ENCODE results near the gene NOL12. TPM values are rescaled to one million over a fixed set of nuclear protein-coding genes. Genes with fewer than 3 reads are reported as not detected.

NOL12 gene
- total and polyA plus RNA-seq, 8 donors, result 6.0 to 25.6 (median 10.3) TPM

DNA sequence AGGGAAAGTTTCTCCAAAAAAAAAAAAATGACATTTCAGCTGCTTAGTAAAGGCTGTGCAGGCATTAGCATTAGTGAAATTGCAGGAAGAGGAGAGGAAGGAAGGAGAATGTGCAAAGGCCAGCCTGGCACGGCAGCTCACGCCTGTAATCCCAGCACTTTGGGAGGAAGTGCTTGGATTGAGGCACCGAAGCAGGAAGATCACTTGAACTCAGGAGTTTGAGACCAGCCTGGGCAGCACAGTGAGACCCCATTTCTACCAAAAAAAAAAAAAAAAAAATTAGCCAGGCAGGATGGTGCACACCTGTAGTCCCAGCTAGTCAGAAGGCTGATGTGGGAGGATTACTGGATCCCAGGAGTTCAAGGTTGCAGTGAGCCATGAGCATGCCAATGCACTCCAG lies 18.5 kb downstream of the NOL12 start:
- no peak overlapping the region for H3K27ac ChIP-seq
- H3K4me3 ChIP-seq, result no peak overlapping the region
- TF ChIP-seq, protein P1, sequence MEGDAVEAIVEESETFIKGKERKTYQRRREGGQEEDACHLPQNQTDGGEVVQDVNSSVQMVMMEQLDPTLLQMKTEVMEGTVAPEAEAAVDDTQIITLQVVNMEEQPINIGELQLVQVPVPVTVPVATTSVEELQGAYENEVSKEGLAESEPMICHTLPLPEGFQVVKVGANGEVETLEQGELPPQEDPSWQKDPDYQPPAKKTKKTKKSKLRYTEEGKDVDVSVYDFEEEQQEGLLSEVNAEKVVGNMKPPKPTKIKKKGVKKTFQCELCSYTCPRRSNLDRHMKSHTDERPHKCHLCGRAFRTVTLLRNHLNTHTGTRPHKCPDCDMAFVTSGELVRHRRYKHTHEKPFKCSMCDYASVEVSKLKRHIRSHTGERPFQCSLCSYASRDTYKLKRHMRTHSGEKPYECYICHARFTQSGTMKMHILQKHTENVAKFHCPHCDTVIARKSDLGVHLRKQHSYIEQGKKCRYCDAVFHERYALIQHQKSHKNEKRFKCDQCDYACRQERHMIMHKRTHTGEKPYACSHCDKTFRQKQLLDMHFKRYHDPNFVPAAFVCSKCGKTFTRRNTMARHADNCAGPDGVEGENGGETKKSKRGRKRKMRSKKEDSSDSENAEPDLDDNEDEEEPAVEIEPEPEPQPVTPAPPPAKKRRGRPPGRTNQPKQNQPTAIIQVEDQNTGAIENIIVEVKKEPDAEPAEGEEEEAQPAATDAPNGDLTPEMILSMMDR (IDR thresholded peaks at IDR 0.05), result no peak
- FAIRE-seq (no peak), ATAC-seq (no peak), DNase-seq (no peak)
- no peaks in the 10 kb centered on the region for H3K36me3 ChIP-seq
- H3K9me3 ChIP-seq, result no peaks in the 10 kb centered on the region
- intact Hi-C loops (cut with DNase I), result no loop called here
- H3K27me3 ChIP-seq, result no peaks in the 10 kb centered on the region
- no peaks in the 10 kb centered on the region for H3K4me1 ChIP-seq
- 81 to 85% methylated on average over 3 of the region's 3 CpGs for WGBS, 2 donors

DNA sequence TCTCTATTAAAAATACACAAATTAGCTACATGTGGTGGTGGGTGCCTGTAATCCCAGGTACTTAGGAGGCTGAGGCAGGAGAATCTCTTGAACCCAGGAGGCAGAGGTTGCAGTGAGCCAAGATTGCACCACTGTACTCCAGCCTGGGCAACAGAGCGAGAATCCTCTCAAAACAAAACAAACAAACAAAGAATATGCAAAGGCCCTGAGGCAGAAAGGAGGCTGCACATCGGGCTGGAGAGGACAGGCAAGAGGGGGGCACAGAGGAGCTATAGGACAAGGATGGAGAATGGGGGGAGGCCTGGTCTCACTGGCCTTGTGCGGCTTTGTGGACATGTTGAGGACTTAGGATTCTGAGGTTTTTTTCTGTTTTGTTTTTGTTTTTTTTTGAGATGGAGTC lies 19.1 kb downstream of the NOL12 start:
- no peak for FAIRE-seq
- Histone ChIP-seq H3K27me3 (no peaks in the 10 kb centered on the region), H3K4me3 (no peak overlapping the region), H3K4me1 (no peaks in the 10 kb centered on the region), H3K36me3 (no peaks in the 10 kb centered on the region), H3K9me3 (no peaks in the 10 kb centered on the region), H3K27ac (no peak overlapping the region)
- TF ChIP-seq, protein P1 (IDR thresholded peaks at IDR 0.05), result no peak
- WGBS, 2 donors, result 93 to 95% methylated on average over 3 of the region's 3 CpGs
- intact Hi-C loops (cut with DNase I), result no loop called here
- no peak for ATAC-seq
- DNase-seq, result no peak

DNA sequence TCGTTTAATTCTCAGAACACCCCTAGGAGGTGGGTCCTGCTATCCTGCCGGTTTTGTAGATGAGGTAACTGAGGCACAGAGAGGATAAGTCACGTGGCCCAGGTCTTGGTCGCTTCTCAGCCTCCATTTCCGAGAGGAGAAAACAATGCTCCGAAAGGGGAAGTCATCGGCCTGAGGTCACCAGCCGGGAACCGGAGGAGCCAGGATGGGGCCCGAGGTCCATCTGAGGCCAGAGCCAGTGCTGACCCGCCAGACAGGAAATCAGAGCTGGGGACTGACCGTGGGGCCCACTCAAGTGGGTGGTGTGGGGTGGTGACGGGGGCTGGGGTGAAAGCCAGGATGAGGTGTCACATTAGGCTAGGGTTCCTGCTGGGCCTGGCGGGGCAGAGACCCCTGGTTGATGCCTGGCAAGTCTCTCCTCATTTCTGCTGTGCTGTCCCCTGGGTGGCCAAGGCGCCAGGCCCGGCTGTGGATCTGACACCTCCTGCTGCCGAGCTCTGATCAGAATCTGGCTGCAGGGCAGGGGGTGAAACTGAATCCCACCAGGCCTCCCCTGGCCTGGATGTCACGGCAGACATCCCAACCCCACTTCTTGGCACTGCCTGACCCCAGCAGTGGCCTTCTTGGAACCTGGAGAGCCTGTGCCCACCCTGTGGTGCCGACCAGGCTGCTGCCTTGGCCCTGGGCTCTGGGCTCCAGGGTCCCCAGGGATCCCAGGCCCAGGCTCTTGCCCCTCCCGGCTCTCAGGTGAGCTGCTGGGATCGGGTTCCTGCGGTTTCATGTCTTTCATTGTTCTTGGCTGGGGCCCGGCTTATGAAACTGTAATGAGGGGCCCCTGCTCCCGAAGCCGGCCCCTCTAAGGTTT lies 22.7 kb downstream of the NOL12 start:
- no peak for DNase-seq
- no peak overlapping the region for H3K4me3 ChIP-seq
- WGBS, 2 donors, result 90 to 91% methylated on average over 24 to 25 of the region's 25 CpGs
- TF ChIP-seq, protein P1 (IDR thresholded peaks at IDR 0.05), result no peak
- no peaks in the 10 kb centered on the region for H3K4me1 ChIP-seq
- peak in 2 of 4 donors; percentile 65 to 66 for ATAC-seq
- no peak for FAIRE-seq
- H3K27ac ChIP-seq, result no peak overlapping the region
- H3K9me3 ChIP-seq, result no peaks in the 10 kb centered on the region
- H3K27me3 ChIP-seq, result no peaks in the 10 kb centered on the region
- intact Hi-C loops (cut with DNase I), result no loop called here
- H3K36me3 ChIP-seq, result no peaks in the 10 kb centered on the region

DNA sequence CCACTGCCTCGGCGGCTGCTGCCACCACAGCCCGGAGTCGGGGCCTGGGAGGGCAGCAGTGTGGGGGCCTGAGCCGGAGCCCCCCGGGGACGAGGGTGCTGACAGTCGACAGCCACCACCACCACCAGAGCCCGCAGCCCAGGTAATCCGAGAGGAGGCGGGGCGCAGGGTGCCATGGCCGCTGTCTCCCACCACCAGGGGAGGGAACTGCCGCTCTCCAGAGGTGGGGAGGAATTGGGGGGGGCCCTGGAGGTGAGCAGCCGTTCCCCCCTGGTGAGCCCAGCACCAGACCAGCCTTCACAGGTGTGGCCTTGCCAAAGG lies 23.3 kb downstream of the NOL12 start:
- Histone ChIP-seq H3K4me3 (no peak overlapping the region), H3K27me3 (no peaks in the 10 kb centered on the region), H3K4me1 (no peaks in the 10 kb centered on the region), H3K27ac (no peak overlapping the region), H3K9me3 (no peaks in the 10 kb centered on the region), H3K36me3 (no peaks in the 10 kb centered on the region)
- 93 to 95% methylated on average over 14 to 15 of the region's 15 CpGs for WGBS, 2 donors
- FAIRE-seq (no peak), DNase-seq (no peak), ATAC-seq (no peak)
- TF ChIP-seq, protein P1 (IDR thresholded peaks at IDR 0.05), result no peak
- intact Hi-C loops (cut with DNase I), result no loop called here

DNA sequence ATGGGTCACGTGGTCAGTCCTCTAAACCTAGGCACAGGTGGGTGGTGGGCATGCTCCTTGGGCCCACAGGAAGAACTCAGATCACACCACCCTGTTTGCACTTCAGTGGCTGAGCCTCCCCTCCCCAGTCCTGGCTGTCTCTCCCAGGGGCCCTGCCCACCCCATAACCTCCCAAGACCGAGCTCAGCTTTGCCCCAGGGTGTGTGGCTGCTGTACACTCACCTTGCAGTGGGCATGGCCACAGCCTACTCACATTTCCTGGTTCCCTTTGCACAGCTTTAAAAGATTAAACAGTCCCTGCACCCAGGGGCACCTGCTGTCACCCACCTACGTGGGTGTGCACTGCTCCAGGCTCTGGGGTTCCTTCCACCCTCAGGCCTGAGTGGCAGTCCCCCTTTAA lies 24.5 kb downstream of the NOL12 start:
- FAIRE-seq (no peak), DNase-seq (no peak), ATAC-seq (no peak)
- intact Hi-C loops (cut with DNase I), result no loop called here
- no peak overlapping the region for H3K27ac ChIP-seq
- H3K4me3 ChIP-seq, result no peak overlapping the region
- H3K27me3 ChIP-seq, result no peaks in the 10 kb centered on the region
- no peaks in the 10 kb centered on the region for H3K9me3 ChIP-seq
- 86 to 88% methylated on average over 3 of the region's 3 CpGs for WGBS, 2 donors
- TF ChIP-seq, protein P1 (IDR thresholded peaks at IDR 0.05), result no peak
- H3K36me3 ChIP-seq, result no peaks in the 10 kb centered on the region
- H3K4me1 ChIP-seq, result no peaks in the 10 kb centered on the region
